Esophagus squamous epithelium (tissue), 4 donors: ENCODE data around the gene COL15A1.

Experiments
- POLR2A ChIP-seq, 4 donors: fragments of 450-650 bp; IDR thresholded peaks; one replicate each; pipeline ENCODE4 v1.6.1; 2017; ENCODE audit warnings: antibody characterized with exemption in 4 of 4, mild to moderate bottlenecking in 4 of 4, moderate library complexity in 3 of 4
- TF ChIP-seq, protein P1 (sequence below), 6 experiments: fragments of 450-650 bp in 4 of 6; fragments of 200-600 bp in 2 of 6; sonication (generic) in 2 of 6; IDR thresholded peaks; one replicate each; pipeline ENCODE4 v1.5.1; 2016 to 2019; ENCODE audit warnings: antibody characterized with exemption in 6 of 6, mild to moderate bottlenecking in 4 of 6, moderate library complexity in 4 of 6

DNA sequence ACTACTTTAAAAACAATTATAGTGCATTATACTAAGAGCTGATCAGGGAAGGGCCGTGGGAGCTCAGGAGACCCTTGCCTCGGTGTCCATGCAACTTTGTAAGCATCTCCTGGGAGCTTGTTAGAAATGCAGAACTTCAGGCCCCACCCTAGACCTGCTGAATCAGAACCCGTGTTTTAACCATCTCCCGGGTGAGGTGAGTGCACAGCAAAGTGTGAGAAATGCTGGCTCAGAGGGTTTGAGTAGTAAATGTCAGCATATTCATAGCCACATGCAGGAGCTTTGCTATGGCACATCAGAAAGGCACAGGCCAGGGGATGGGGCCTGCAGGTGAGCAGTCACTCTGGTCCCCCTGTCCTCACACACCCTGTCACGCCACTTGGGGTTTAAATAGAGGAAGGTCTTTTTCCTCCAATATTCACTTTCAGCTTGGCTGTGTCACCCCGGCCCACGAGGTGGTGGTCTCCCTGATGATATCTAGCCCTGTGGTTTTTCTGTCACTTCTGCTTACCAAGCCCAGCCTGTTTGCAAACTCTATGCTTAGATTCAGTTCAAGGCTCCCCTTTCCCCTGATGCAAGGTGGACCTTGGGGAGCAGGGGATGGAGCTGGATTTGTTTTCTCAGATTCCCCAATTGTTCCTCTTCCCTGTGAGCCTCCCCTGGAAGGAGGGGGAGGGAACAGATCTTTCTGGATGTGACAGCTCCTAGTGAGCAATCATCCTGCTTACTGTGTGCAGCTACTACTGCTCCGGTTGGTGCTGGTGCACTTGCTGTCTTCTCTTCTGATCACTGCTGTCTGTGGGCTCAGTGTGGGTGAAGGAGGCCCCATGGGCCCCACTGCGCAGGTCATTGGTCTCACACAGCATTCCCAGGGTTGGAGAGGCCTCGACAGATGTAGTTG lies 109.4 kb downstream of the COL15A1 start:
- TF ChIP-seq, protein P1, sequence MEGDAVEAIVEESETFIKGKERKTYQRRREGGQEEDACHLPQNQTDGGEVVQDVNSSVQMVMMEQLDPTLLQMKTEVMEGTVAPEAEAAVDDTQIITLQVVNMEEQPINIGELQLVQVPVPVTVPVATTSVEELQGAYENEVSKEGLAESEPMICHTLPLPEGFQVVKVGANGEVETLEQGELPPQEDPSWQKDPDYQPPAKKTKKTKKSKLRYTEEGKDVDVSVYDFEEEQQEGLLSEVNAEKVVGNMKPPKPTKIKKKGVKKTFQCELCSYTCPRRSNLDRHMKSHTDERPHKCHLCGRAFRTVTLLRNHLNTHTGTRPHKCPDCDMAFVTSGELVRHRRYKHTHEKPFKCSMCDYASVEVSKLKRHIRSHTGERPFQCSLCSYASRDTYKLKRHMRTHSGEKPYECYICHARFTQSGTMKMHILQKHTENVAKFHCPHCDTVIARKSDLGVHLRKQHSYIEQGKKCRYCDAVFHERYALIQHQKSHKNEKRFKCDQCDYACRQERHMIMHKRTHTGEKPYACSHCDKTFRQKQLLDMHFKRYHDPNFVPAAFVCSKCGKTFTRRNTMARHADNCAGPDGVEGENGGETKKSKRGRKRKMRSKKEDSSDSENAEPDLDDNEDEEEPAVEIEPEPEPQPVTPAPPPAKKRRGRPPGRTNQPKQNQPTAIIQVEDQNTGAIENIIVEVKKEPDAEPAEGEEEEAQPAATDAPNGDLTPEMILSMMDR (IDR thresholded peaks at IDR 0.05): no peak
- no peak for TF ChIP-seq POLR2A (IDR thresholded peaks at IDR 0.05)
